H1 (cell line): ENCODE results near the gene ALPI. TPM values are rescaled to one million over a fixed set of nuclear protein-coding genes. Genes with fewer than 3 reads are reported as not detected.

Experiments used
- KDM1A ChIP-seq: fragments of 200-600, 300-600 bp; sonication (generic); IDR thresholded peaks from 2 replicates; pipeline ENCODE4 v1.7.1; 2016; ENCODE audit warnings: mild to moderate bottlenecking, low read length, borderline replicate concordance
- TCF12 ChIP-seq: IDR thresholded peaks from 2 replicates; pipeline ENCODE4 v1.6.1; 2011; ENCODE audit warnings: low read depth, mild to moderate bottlenecking, low read length
- polyA plus RNA-seq, 7 experiments: library from polyadenylated mRNA; depleted of rRNA in 3 of 7; stranded (reverse) in 5 of 7; unstranded in 2 of 7; fragments of >200 nt in 5 of 7; fragments of 200-250 nt in 2 of 7; gene quantifications; 1 replicate in 5 of 7; 2 replicates in 1 of 7; 4 replicates in 1 of 7; pipeline versions ENCODE4 v1.2.1 to v1.2.3, GENCODE V29; 2011 to 2013; ENCODE audit warnings: missing spikeins in 2 of 7, mixed read lengths in 2 of 7
- total RNA-seq: library from RNA; stranded (reverse); fragmentation: NEBNext Ultra II Directional; extraction: Animal tissue kit (Norgen Biotek cat#: 25700); gene quantifications from 2 replicates; pipeline ENCODE4 v1.2.1, GENCODE V29; 2021

The ALPI gene
- total and polyA plus RNA-seq, 2 of the 8 experiments (the other 6 are each of a cell fraction or from before 2014, with no cell fraction given) = not detected

- no peak for TF ChIP-seq KDM1A
- no peak for TF ChIP-seq TCF12
These were observed at the start of gene ALPI (continued) for GRCh38 chr2:232455426-232456255.
